ENCODE measurements around the gene RHBDF2. TPM values are rescaled to one million over a fixed set of nuclear protein-coding genes. Genes with fewer than 3 reads are reported as not detected.

RHBDF2 gene
- total RNA-seq (2014; rRNA removed; shearing (Covaris generic); ENCODE audit: low replicate concordance) = 5.1 and 5.4 TPM in 2 replicates

DNA sequence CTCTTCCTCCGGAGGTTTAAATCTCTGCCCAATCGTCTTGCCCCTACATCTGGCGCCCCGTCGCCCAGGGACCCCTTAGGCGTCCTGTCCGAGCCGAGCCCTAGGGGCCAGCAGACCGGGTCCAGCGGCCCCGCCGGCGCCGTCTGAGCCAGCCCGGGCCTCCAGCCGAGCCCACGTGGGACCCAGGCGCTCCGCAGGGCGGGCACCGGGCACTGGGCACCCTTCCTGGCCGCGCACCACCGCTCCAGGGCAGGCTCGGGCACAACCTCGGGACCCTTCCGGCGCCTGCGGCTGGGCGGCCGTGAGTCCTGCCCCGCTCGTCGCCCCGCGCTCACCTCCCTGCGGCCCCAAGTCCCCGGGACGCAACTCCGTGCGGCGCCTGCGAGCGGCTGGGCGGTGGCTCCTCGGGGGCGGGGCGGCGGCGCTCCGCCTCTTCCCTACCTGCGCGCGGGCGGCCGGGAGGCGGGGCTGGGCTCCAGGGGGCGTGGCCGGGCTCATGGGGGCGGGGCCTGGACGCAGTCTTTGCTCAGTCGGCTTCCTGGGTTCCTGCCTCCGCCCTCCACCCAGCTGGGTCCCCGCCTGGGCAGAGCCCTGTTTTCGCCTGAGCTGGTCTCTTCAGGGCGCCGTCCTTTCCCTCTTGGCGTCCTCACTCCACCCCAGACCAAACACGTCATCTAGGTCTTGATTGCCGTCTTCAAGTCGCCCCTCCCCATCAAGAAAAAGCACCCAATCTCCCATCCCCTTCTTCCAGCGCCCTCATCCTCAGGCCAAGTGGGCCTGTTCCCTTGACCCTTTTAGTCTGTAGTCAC, at the start of gene RHBDF2:
Gene RHBDF2, minus strand, starts transcription at position 406 of the 809 bp plus-strand sequence. CDS start 19,899 bp downstream, outside the sequence.
- peak; percentile 94 for DNase-seq
- peak within 1 kb of the TSS; percentile 81 for H3K4me2 ChIP-seq (ENCODE audit: low read depth, low read length, poor library complexity, severe bottlenecking)
- H2AFZ ChIP-seq (ENCODE audit: low read length) = peak within 1 kb of the TSS; percentile 86; the same call in 1 of the 2 replicates
- no peaks in the 10 kb centered on the region for H3K27me3 ChIP-seq (ENCODE audit: low read length)
- H3K4me3 ChIP-seq (ENCODE audit: low read length) = peak within 1 kb of the TSS; percentile 68
- H3K9me3 ChIP-seq (ENCODE audit: low read length) = no peaks in the 10 kb centered on the region
- H3K4me1 ChIP-seq (ENCODE audit: low read length) = peaks cover 24% of the 10 kb centered on the region
- H3K27ac ChIP-seq (ENCODE audit: low read length) = no peak within 1 kb of the TSS
- H3K9ac ChIP-seq (ENCODE audit: low read length) = peak within 1 kb of the TSS; percentile 60
- H3K9me2 ChIP-seq (replicated peaks; ENCODE audit: insufficient read depth, low read length) = no peaks in the 10 kb centered on the region
- no peaks in the 10 kb centered on the region for H3K79me2 ChIP-seq (ENCODE audit: low read length)
- no peaks in the 10 kb centered on the region for H3K36me3 ChIP-seq (ENCODE audit: insufficient read depth, low read length)
- peaks cover 2% of the 10 kb centered on the region; the same call in 1 of the 2 replicates for H4K20me1 ChIP-seq (ENCODE audit: insufficient read depth, low read depth, low read length)

DNA sequence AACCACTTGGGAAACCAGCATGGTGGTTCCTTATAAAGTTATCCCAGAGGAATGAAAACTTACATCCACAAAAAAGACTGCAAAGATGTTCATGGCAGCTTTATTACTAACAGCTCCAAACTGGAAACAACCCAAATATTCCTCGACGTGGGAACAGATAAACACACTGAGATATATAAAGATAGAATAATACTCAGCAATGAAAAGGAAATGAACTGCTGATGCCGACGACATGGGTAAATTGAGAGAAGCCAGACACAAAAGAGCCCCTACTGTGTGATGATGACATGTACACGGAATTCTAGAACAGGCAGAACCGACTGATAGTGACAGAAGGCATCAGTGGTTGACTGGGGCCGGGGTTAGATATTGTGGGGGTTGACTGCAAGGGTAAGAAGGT, 48.3 kb upstream of the RHBDF2 start:
- Histone ChIP-seq H3K4me1 (ENCODE audit: low read length) (no peaks in the 10 kb centered on the region), H3K36me3 (ENCODE audit: insufficient read depth, low read length) (no peaks in the 10 kb centered on the region), H3K9me3 (ENCODE audit: low read length) (no peaks in the 10 kb centered on the region), H3K4me2 (ENCODE audit: low read depth, low read length, poor library complexity, severe bottlenecking) (no peak overlapping the region), H3K27me3 (ENCODE audit: low read length) (no peaks in the 10 kb centered on the region), H3K79me2 (ENCODE audit: low read length) (no peaks in the 10 kb centered on the region), H3K4me3 (ENCODE audit: low read length) (no peak overlapping the region), H3K9ac (ENCODE audit: low read length) (no peak overlapping the region), H3K27ac (ENCODE audit: low read length) (no peak overlapping the region), H2AFZ (ENCODE audit: low read length) (no peak overlapping the region), H3K9me2 (replicated peaks; ENCODE audit: insufficient read depth, low read length) (no peaks in the 10 kb centered on the region), H4K20me1 (ENCODE audit: insufficient read depth, low read depth, low read length) (no peaks in the 10 kb centered on the region)
- DNase-seq = no peak

- Histone ChIP-seq H4K20me1 (ENCODE audit: insufficient read depth, low read depth, low read length) (no peaks in the 10 kb centered on the region), H3K9me3 (ENCODE audit: low read length) (no peaks in the 10 kb centered on the region), H2AFZ (ENCODE audit: low read length) (no peak overlapping the region), H3K27me3 (ENCODE audit: low read length) (no peaks in the 10 kb centered on the region), H3K4me1 (ENCODE audit: low read length) (no peaks in the 10 kb centered on the region), H3K9ac (ENCODE audit: low read length) (no peak overlapping the region), H3K9me2 (replicated peaks; ENCODE audit: insufficient read depth, low read length) (no peaks in the 10 kb centered on the region), H3K27ac (ENCODE audit: low read length) (no peak overlapping the region), H3K36me3 (ENCODE audit: insufficient read depth, low read length) (no peaks in the 10 kb centered on the region), H3K4me3 (ENCODE audit: low read length) (no peak overlapping the region), H3K79me2 (ENCODE audit: low read length) (no peaks in the 10 kb centered on the region), H3K4me2 (ENCODE audit: low read depth, low read length, poor library complexity, severe bottlenecking) (no peak overlapping the region)
- no peak for DNase-seq
Measured at GRCh38 chr17:76549215-76549518, 47.9 kb upstream of the RHBDF2 start.

DNA sequence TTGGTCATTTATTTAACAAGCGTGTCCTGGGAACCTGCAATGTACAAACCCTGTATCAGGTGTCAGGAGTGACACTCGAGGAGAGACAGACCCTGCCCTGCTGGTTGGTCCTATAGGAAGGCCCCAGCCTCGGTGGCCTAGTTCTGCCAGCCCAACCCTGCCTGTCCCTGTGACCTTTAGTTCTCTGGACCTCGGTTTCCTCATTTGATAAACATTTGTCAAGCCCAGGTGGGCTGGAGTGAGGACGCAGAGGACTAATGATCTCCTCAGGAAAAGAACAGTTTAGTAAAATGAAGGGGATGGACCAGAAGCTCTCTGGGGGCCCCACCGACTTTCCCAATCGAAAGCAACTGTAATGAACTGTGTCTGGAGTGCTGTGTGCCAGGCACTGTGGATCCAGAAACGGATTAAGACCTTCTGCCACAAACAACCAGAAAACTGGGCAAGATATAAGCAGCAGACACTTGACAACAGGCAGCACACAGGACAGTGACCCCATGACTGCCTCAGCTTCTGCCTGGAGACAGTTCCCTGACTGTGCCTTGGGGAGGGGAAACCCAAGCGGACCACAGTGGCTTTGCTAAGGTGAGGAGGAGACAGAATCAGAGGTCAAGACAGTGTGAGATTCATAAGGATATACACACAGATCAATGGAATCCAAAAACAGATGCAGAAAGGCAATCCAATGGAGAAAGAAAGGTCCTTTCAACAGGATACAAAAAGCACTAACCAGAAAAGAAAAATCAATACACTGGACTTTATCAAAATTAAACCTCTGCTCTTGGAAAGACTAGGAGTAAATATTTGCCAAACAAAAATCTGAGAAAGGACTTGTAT, 47.4 kb upstream of the RHBDF2 start:
- no peaks in the 10 kb centered on the region for H3K4me1 ChIP-seq (ENCODE audit: low read length)
- H2AFZ ChIP-seq (ENCODE audit: low read length) = no peak overlapping the region
- H3K4me2 ChIP-seq (ENCODE audit: low read depth, low read length, poor library complexity, severe bottlenecking) = no peak overlapping the region
- H3K27ac ChIP-seq (ENCODE audit: low read length) = no peak overlapping the region
- H3K79me2 ChIP-seq (ENCODE audit: low read length) = no peaks in the 10 kb centered on the region
- H4K20me1 ChIP-seq (ENCODE audit: insufficient read depth, low read depth, low read length) = no peaks in the 10 kb centered on the region
- H3K27me3 ChIP-seq (ENCODE audit: low read length) = no peaks in the 10 kb centered on the region
- no peak overlapping the region for H3K4me3 ChIP-seq (ENCODE audit: low read length)
- no peak for DNase-seq
- H3K9me3 ChIP-seq (ENCODE audit: low read length) = no peaks in the 10 kb centered on the region
- H3K9ac ChIP-seq (ENCODE audit: low read length) = no peak overlapping the region
- H3K36me3 ChIP-seq (ENCODE audit: insufficient read depth, low read length) = no peaks in the 10 kb centered on the region
- no peaks in the 10 kb centered on the region for H3K9me2 ChIP-seq (replicated peaks; ENCODE audit: insufficient read depth, low read length)

DNA sequence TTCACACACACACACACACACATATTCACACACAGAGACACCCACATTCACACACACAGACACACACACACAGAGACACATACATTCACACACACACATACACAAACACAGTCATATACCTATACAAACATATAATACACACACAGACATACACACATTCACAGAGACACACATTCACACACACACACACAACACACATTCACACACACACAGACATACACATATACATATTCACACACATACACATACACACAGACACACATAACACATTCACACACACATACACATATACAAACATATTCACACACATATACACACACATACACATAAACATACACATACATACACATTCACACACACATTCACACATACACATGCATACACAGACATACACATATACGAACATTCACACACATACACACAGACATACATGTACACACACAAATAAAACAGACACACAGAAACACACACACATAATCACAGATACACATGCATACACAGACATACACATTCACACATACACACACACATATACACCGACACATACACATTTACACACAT, 46.5 kb upstream of the RHBDF2 start:
- Histone ChIP-seq H3K79me2 (ENCODE audit: low read length) (no peaks in the 10 kb centered on the region), H3K4me2 (ENCODE audit: low read depth, low read length, poor library complexity, severe bottlenecking) (no peak overlapping the region), H3K27ac (ENCODE audit: low read length) (no peak overlapping the region), H2AFZ (ENCODE audit: low read length) (no peak overlapping the region), H3K4me3 (ENCODE audit: low read length) (no peak overlapping the region), H3K4me1 (ENCODE audit: low read length) (no peaks in the 10 kb centered on the region), H3K9ac (ENCODE audit: low read length) (no peak overlapping the region), H4K20me1 (ENCODE audit: insufficient read depth, low read depth, low read length) (no peaks in the 10 kb centered on the region), H3K9me2 (replicated peaks; ENCODE audit: insufficient read depth, low read length) (no peaks in the 10 kb centered on the region), H3K27me3 (ENCODE audit: low read length) (no peaks in the 10 kb centered on the region), H3K36me3 (ENCODE audit: insufficient read depth, low read length) (no peaks in the 10 kb centered on the region), H3K9me3 (ENCODE audit: low read length) (no peaks in the 10 kb centered on the region)
- no peak for DNase-seq

DNA sequence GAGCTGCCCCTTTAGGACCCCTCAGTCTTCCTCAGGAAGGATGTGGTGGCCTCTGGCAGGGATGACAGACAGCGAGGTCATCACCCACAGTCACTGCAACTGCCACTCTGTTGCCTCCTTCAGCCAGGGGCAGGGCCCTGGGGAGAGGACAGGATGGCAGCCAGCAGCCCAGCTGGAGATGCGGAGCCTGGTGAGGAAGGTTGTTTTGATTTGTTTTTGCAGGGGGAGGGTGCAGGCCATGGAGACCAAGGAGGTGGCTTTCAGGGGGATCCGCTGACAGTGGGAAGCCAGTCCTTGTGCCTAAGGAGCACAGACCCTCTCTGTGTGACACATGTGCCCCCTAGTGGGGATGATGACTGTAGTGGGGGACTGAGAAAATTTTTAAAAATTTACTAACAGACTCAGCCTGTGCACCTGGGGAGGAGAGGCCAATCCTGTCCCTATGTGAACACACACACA, 46.0 kb upstream of the RHBDF2 start:
- Histone ChIP-seq H3K36me3 (ENCODE audit: insufficient read depth, low read length) (no peaks in the 10 kb centered on the region), H3K9me2 (replicated peaks; ENCODE audit: insufficient read depth, low read length) (no peaks in the 10 kb centered on the region), H3K27me3 (ENCODE audit: low read length) (no peaks in the 10 kb centered on the region), H3K4me2 (ENCODE audit: low read depth, low read length, poor library complexity, severe bottlenecking) (no peak overlapping the region), H3K4me3 (ENCODE audit: low read length) (no peak overlapping the region), H2AFZ (ENCODE audit: low read length) (no peak overlapping the region), H3K4me1 (ENCODE audit: low read length) (no peaks in the 10 kb centered on the region), H3K9ac (ENCODE audit: low read length) (no peak overlapping the region), H4K20me1 (ENCODE audit: insufficient read depth, low read depth, low read length) (no peaks in the 10 kb centered on the region), H3K9me3 (ENCODE audit: low read length) (no peaks in the 10 kb centered on the region), H3K27ac (ENCODE audit: low read length) (no peak overlapping the region), H3K79me2 (ENCODE audit: low read length) (no peaks in the 10 kb centered on the region)
- peak; percentile 91 for DNase-seq

- no peak overlapping the region for H3K9ac ChIP-seq (ENCODE audit: low read length)
- H3K9me2 ChIP-seq (replicated peaks; ENCODE audit: insufficient read depth, low read length) = no peaks in the 10 kb centered on the region
- H3K36me3 ChIP-seq (ENCODE audit: insufficient read depth, low read length) = no peaks in the 10 kb centered on the region
- H3K4me1 ChIP-seq (ENCODE audit: low read length) = no peaks in the 10 kb centered on the region
- H3K27ac ChIP-seq (ENCODE audit: low read length) = no peak overlapping the region
- no peak for DNase-seq
- no peak overlapping the region for H3K4me3 ChIP-seq (ENCODE audit: low read length)
- H2AFZ ChIP-seq (ENCODE audit: low read length) = no peak overlapping the region
- H3K27me3 ChIP-seq (ENCODE audit: low read length) = no peaks in the 10 kb centered on the region
- H3K79me2 ChIP-seq (ENCODE audit: low read length) = no peaks in the 10 kb centered on the region
- H3K9me3 ChIP-seq (ENCODE audit: low read length) = no peaks in the 10 kb centered on the region
- H4K20me1 ChIP-seq (ENCODE audit: insufficient read depth, low read depth, low read length) = no peaks in the 10 kb centered on the region
- no peak overlapping the region for H3K4me2 ChIP-seq (ENCODE audit: low read depth, low read length, poor library complexity, severe bottlenecking)
Measured at GRCh38 chr17:76546556-76547182, 45.4 kb upstream of the RHBDF2 start.
